Gastroesophageal sphincter (tissue), 4 donors: Measurements from ENCODE around the gene GPX4. TPM values are rescaled to one million over a fixed set of nuclear protein-coding genes. Genes with fewer than 3 reads are reported as not detected.

Source experiments
- ATAC-seq: fragments of 150-250 bp; one replicate; pipeline ENCODE4 v1.9.1; 2016; ENCODE audit warnings: mild to moderate bottlenecking, moderate library complexity
- H3K27ac ChIP-seq, 4 donors: fragments of 200-600 bp; sonication (generic) in 3 of 4; 1 replicate in 3 of 4; 2 replicates in 1 of 4; pipeline ENCODE4 v1.5.1; 2016 to 2019
- H3K27me3 ChIP-seq: fragments of 200-600 bp; sonication (generic); one replicate; pipeline ENCODE4 v1.5.1; 2019
- H3K36me3 ChIP-seq, 2 donors: fragments of 200-600 bp; sonication (generic); one replicate each; pipeline ENCODE4 v1.5.1; 2019; ENCODE audit warnings: control low read depth in 1 of 2
- H3K4me1 ChIP-seq, 3 donors: fragments of 200-600 bp; sonication (generic); 1 replicate in 2 of 3; 2 replicates in 1 of 3; pipeline ENCODE4 v1.5.1; 2016 to 2019; ENCODE audit warnings: control low read depth in 2 of 3
- H3K4me3 ChIP-seq, 2 donors: fragments of 200-600 bp; sonication (generic); one replicate each; pipeline ENCODE4 v1.5.1; 2019; ENCODE audit warnings: mild to moderate bottlenecking in 1 of 2, moderate library complexity in 1 of 2
- H3K9me3 ChIP-seq, 3 donors: fragments of 200-600 bp; sonication (generic); one replicate each; pipeline ENCODE4 v1.5.1; 2017 to 2019; ENCODE audit warnings: control low read depth in 2 of 3
- EP300 ChIP-seq: sonication (generic); formaldehyde crosslinking; IDR thresholded peaks from one replicate; pipeline ENCODE4 v1.6.1; 2017; ENCODE audit warnings: antibody characterized with exemption, mild to moderate bottlenecking
- POLR2A ChIP-seq, 2 donors: fragments of 450-650 bp; IDR thresholded peaks; one replicate each; pipeline ENCODE4 v1.6.1; 2017; ENCODE audit warnings: antibody characterized with exemption in 2 of 2, mild to moderate bottlenecking in 2 of 2, moderate library complexity in 1 of 2
- POLR2AphosphoS5 ChIP-seq: sonication (generic); formaldehyde crosslinking; IDR thresholded peaks from one replicate; pipeline ENCODE4 v1.6.1; 2017; ENCODE audit warnings: antibody characterized with exemption
- WGBS, 2 donors: methylation state at CpG; one replicate each; pipeline ENCODE4 v1.1.5; 2018; ENCODE audit warnings: low coverage in 1 of 2; 5-methylcytosine and 5-hydroxymethylcytosine counted together
- total RNA-seq, 4 donors: library from RNA; depleted of rRNA; stranded (reverse); fragments of >200 nt; gene quantifications; one replicate each; pipeline ENCODE4 v1.1.0, GENCODE V29; 2016
- TF ChIP-seq, protein P1 (sequence below), 4 experiments: fragments of 200-600 bp in 2 of 4; fragments of 450-650 bp in 2 of 4; sonication (generic) in 1 of 4; IDR thresholded peaks; one replicate each; pipeline ENCODE4 v1.5.1; 2017 to 2019; ENCODE audit warnings: antibody characterized with exemption in 4 of 4, mild to moderate bottlenecking in 2 of 4, moderate library complexity in 2 of 4

Gene GPX4
- total RNA-seq, 4 donors from 2014 or later: 311 to 452 (median 349) TPM

GRCh38 chr19:1141944-1142343 is 38.1 kb downstream of the GPX4 start:
- no peak overlapping the region for H3K4me3 ChIP-seq
- 73% methylated on average over 4 of the region's 5 CpGs for WGBS, 2 donors
- no peaks in the 10 kb centered on the region for H3K27me3 ChIP-seq
- H3K27ac ChIP-seq: no peak overlapping the region
- peaks cover 0 to 1% (median 0%) of the 10 kb centered on the region in 3 donors for H3K4me1 ChIP-seq
- H3K36me3 ChIP-seq: peaks cover 0 to 71% of the 10 kb centered on the region in 2 donors
- H3K9me3 ChIP-seq: no peaks in the 10 kb centered on the region
- no peak for TF ChIP-seq POLR2AphosphoS5
- peak; percentile 49 for ATAC-seq

- TF ChIP-seq POLR2AphosphoS5 (no peak), POLR2A (IDR thresholded peaks at IDR 0.05) (no peak), EP300 (no peak)
- TF ChIP-seq, protein P1, sequence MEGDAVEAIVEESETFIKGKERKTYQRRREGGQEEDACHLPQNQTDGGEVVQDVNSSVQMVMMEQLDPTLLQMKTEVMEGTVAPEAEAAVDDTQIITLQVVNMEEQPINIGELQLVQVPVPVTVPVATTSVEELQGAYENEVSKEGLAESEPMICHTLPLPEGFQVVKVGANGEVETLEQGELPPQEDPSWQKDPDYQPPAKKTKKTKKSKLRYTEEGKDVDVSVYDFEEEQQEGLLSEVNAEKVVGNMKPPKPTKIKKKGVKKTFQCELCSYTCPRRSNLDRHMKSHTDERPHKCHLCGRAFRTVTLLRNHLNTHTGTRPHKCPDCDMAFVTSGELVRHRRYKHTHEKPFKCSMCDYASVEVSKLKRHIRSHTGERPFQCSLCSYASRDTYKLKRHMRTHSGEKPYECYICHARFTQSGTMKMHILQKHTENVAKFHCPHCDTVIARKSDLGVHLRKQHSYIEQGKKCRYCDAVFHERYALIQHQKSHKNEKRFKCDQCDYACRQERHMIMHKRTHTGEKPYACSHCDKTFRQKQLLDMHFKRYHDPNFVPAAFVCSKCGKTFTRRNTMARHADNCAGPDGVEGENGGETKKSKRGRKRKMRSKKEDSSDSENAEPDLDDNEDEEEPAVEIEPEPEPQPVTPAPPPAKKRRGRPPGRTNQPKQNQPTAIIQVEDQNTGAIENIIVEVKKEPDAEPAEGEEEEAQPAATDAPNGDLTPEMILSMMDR (IDR thresholded peaks at IDR 0.05): no peak
- H3K4me1 ChIP-seq: no peaks in the 10 kb centered on the region
- H3K27me3 ChIP-seq: no peaks in the 10 kb centered on the region
- WGBS, 2 donors: no CpG with 5 or more reads among the region's 33 CpGs
- no peak overlapping the region for H3K4me3 ChIP-seq
- no peaks in the 10 kb centered on the region for H3K9me3 ChIP-seq
- no peak for ATAC-seq
- H3K36me3 ChIP-seq: peaks cover 0 to 79% of the 10 kb centered on the region in 2 donors
- H3K27ac ChIP-seq: no peak overlapping the region
These were observed 40.1 kb downstream of the GPX4 start for GRCh38 chr19:1143828-1144399.

GRCh38 chr19:1144741-1145140 is 40.9 kb downstream of the GPX4 start:
- WGBS, 2 donors: 100% methylated on average over 1 of the region's 1 CpG; no CpG with 5 or more reads in 1 of the 2 donors
- no peak for ATAC-seq

DNA sequence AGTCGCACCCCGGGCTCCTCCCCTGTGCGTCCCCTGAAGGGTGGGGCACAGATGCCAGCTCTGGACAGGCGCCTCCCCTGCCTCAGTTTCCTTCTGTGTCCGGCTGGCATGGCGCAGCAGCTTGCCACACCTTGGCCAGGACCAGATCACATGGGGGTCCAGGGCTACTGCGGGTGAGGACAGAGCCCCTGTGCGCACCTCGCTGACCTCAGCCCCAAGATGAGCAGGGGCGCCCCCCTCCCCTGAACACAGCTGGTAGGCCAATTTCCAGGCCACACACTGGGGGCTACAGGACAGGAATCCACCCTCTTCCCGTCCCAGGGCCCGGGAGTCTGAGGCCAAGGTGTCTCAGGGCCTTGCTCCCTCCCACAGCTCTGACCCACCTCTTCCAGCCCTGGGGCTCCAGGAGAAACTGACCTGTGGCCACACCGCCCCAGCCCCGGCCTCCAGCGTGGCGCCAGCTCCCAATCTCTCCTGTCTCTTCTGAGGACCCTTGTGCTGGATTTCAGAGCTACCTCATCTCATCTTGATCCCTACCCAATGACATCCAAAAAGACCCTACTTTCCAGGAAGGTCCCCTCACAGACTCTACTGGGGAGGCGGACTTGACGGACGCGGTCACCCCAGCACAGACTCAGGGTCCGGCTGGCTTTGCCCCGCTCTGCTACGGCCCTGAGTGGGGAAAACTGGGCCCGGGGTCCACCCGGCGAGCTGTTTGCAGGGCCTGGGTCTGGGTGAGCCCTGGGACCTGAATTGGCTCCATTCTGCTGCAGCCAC is 42.0 kb downstream of the GPX4 start:
- no peak for ATAC-seq
- TF ChIP-seq, protein P1 (IDR thresholded peaks at IDR 0.05): no peak
- no peak for TF ChIP-seq POLR2AphosphoS5
- no peak for TF ChIP-seq EP300
- TF ChIP-seq POLR2A (IDR thresholded peaks at IDR 0.05): no peak
- Histone ChIP-seq H3K4me1 (peaks cover 0 to 10% (median 2%) of the 10 kb centered on the region in 3 donors), H3K4me3 (no peak overlapping the region), H3K27me3 (no peaks in the 10 kb centered on the region), H3K36me3 (peaks cover 0 to 81% of the 10 kb centered on the region in 2 donors), H3K27ac (no peak overlapping the region), H3K9me3 (no peaks in the 10 kb centered on the region)
- 90 to 100% methylated on average over 3 of the region's 26 CpGs for WGBS, 2 donors

More at GRCh38 chr19:1144741-1145140, 40.9 kb downstream of the GPX4 start:
- TF ChIP-seq POLR2A (IDR thresholded peaks at IDR 0.05) (no peak), POLR2AphosphoS5 (no peak), EP300 (no peak)
- TF ChIP-seq, protein P1 (IDR thresholded peaks at IDR 0.05): no peak
- H3K4me1 ChIP-seq: no peaks in the 10 kb centered on the region
- no peaks in the 10 kb centered on the region for H3K27me3 ChIP-seq
- H3K4me3 ChIP-seq: no peak overlapping the region
- H3K27ac ChIP-seq: no peak overlapping the region
- H3K9me3 ChIP-seq: no peaks in the 10 kb centered on the region
- H3K36me3 ChIP-seq: peaks cover 0 to 81% of the 10 kb centered on the region in 2 donors

DNA sequence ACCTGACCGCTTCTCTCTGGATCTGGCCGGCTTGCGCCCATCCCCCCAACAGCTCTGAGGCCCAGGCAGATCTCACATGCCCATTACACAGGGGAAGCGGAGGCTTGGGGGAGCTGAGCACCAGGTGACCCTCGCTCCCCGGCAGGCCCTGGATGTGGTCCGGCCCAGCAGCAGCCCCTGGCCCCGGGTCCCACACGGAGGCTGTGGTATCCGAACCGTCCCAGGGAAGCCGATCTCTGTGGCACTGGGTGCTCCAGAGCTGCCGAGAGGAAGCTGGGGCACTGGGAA is 42.6 kb downstream of the GPX4 start:
- Histone ChIP-seq H3K4me3 (no peak overlapping the region), H3K4me1 (peaks cover 0 to 16% (median 8%) of the 10 kb centered on the region in 3 donors), H3K27me3 (no peaks in the 10 kb centered on the region), H3K27ac (no peak overlapping the region), H3K9me3 (no peaks in the 10 kb centered on the region), H3K36me3 (peaks cover 0 to 81% of the 10 kb centered on the region in 2 donors)
- no peak for TF ChIP-seq POLR2AphosphoS5
- TF ChIP-seq, protein P1 (IDR thresholded peaks at IDR 0.05): no peak
- no peak for TF ChIP-seq POLR2A (IDR thresholded peaks at IDR 0.05)
- no peak for TF ChIP-seq EP300
- no CpG with 5 or more reads among the region's 13 CpGs for WGBS, 2 donors
- no peak for ATAC-seq
